ENCODE measurements around the gene ROR1. TPM values are rescaled to one million over a fixed set of nuclear protein-coding genes. Genes with fewer than 3 reads are reported as not detected.

The ROR1 gene
- total and polyA plus RNA-seq, 2 donors (not counting 1 experiment from before 2014, with no cell fraction given): 0.46 to 16.0 TPM

- no peak overlapping the region for H3K4me2 ChIP-seq (replicated peaks; ENCODE audit: low read depth, low read length, poor library complexity, severe bottlenecking)
- ChIA-PET POLR2A (no interaction called here), CTCF (no interaction called here)
- Mint-ChIP-seq H3K4me1 (no peaks in the 10 kb centered on the region), H3K27ac (no peak overlapping the region), H3K4me3 (no peak overlapping the region), H3K9me3 (ENCODE audit: insufficient read depth) (no peaks in the 10 kb centered on the region), H3K27me3 (peaks cover 6% of the 10 kb centered on the region)
- no peak overlapping the region for H3K9ac ChIP-seq (ENCODE audit: low read length)
- intact Hi-C loops (cut with micrococcal nuclease): no loop called here
- no peaks in the 10 kb centered on the region for H3K36me3 ChIP-seq (replicated peaks in 1 of 2; ENCODE audit: control extremely low read depth in 1 of 2, control insufficient read depth in 1 of 2, extremely low read depth in 1 of 2, insufficient read depth in 2 of 2, low read length in 1 of 2)
- no peaks in the 10 kb centered on the region for H3K27me3 ChIP-seq (replicated peaks in 1 of 4; ENCODE audit: control extremely low read depth in 1 of 4, control insufficient read depth in 3 of 4, insufficient read depth in 4 of 4, low read length in 3 of 4)
- no peak overlapping the region for H3K27ac ChIP-seq (ENCODE audit: low read length in 2 of 2)
- 80% methylated on average over 1 of the region's 4 CpGs for WGBS (ENCODE audit: insufficient coverage)
- H3K9me3 ChIP-seq (ENCODE audit: control extremely low read depth in 1 of 3, control insufficient read depth in 2 of 3, insufficient read depth in 1 of 3, low read length in 2 of 3): no peaks in the 10 kb centered on the region
- no peaks in the 10 kb centered on the region for H3K4me1 ChIP-seq (ENCODE audit: control insufficient read depth in 2 of 2, insufficient read depth in 2 of 2, low read length in 2 of 2)
- no peaks in the 10 kb centered on the region for H4K20me1 ChIP-seq (ENCODE audit: control insufficient read depth, insufficient read depth, low read length, poor library complexity, severe bottlenecking)
- no peak overlapping the region for H3K4me3 ChIP-seq (ENCODE audit: control extremely low read depth in 1 of 5, extremely low read depth in 1 of 5, insufficient read depth in 1 of 5, low read depth in 2 of 5, low read length in 4 of 5)
- H2AFZ ChIP-seq (ENCODE audit: insufficient read depth, low read depth, low read length, poor library complexity, severe bottlenecking): no peak overlapping the region
- DNase-seq (no peak), ATAC-seq (ENCODE audit: low read depth) (no peak)
- H3K79me2 ChIP-seq (ENCODE audit: control insufficient read depth, insufficient read depth, low read length): no peaks in the 10 kb centered on the region
- TF ChIP-seq EZH2 (IDR thresholded peaks at IDR 0.05; ENCODE audit: borderline replicate concordance, insufficient read depth, low read depth, low read length, poor library complexity, severe bottlenecking) (no peak), CTCF (IDR thresholded peaks at IDR 0.05) (no peak)
Measured at GRCh38 chr1:64074767-64075166, 300.9 kb downstream of the ROR1 start.

- Histone ChIP-seq H3K9ac (ENCODE audit: low read length) (no peak overlapping the region), H3K4me3 (ENCODE audit: control extremely low read depth in 1 of 5, extremely low read depth in 1 of 5, insufficient read depth in 1 of 5, low read depth in 2 of 5, low read length in 4 of 5) (no peak overlapping the region), H2AFZ (ENCODE audit: insufficient read depth, low read depth, low read length, poor library complexity, severe bottlenecking) (no peak overlapping the region), H3K4me1 (ENCODE audit: control insufficient read depth in 2 of 2, insufficient read depth in 2 of 2, low read length in 2 of 2) (no peaks in the 10 kb centered on the region), H3K79me2 (ENCODE audit: control insufficient read depth, insufficient read depth, low read length) (no peaks in the 10 kb centered on the region), H3K9me3 (ENCODE audit: control extremely low read depth in 1 of 3, control insufficient read depth in 2 of 3, insufficient read depth in 1 of 3, low read length in 2 of 3) (no peaks in the 10 kb centered on the region), H3K4me2 (replicated peaks; ENCODE audit: low read depth, low read length, poor library complexity, severe bottlenecking) (no peak overlapping the region), H3K27ac (ENCODE audit: low read length in 2 of 2) (no peak overlapping the region), H3K36me3 (replicated peaks in 1 of 2; ENCODE audit: control extremely low read depth in 1 of 2, control insufficient read depth in 1 of 2, extremely low read depth in 1 of 2, insufficient read depth in 2 of 2, low read length in 1 of 2) (no peaks in the 10 kb centered on the region), H3K27me3 (replicated peaks in 1 of 4; ENCODE audit: control extremely low read depth in 1 of 4, control insufficient read depth in 3 of 4, insufficient read depth in 4 of 4, low read length in 3 of 4) (no peaks in the 10 kb centered on the region), H4K20me1 (ENCODE audit: control insufficient read depth, insufficient read depth, low read length, poor library complexity, severe bottlenecking) (no peaks in the 10 kb centered on the region)
- POLR2A ChIA-PET: no interaction called here
- TF ChIP-seq CTCF (IDR thresholded peaks at IDR 0.05) (no peak), EZH2 (IDR thresholded peaks at IDR 0.05; ENCODE audit: borderline replicate concordance, insufficient read depth, low read depth, low read length, poor library complexity, severe bottlenecking) (no peak)
- no peak for ATAC-seq (ENCODE audit: low read depth)
- H3K9me3 Mint-ChIP-seq (ENCODE audit: insufficient read depth): no peaks in the 10 kb centered on the region
- intact Hi-C loops (cut with micrococcal nuclease): no loop called here
- no peak overlapping the region for H3K27ac Mint-ChIP-seq
- CTCF ChIA-PET: no interaction called here
- no peak overlapping the region for H3K4me3 Mint-ChIP-seq
- H3K27me3 Mint-ChIP-seq: peaks cover 6% of the 10 kb centered on the region
- H3K4me1 Mint-ChIP-seq: no peaks in the 10 kb centered on the region
- DNase-seq: no peak
- 81% methylated on average over 7 of the region's 8 CpGs for WGBS (ENCODE audit: insufficient coverage)
Measured at GRCh38 chr1:64077281-64077940, 303.6 kb downstream of the ROR1 start.
